ENCODE measurements around the gene MIOS. TPM values are rescaled to one million over a fixed set of nuclear protein-coding genes. Genes with fewer than 3 reads are reported as not detected.

Gene MIOS
- total RNA-seq, 4 donors from 2014 or later, result 68.4 to 336 (median 280) TPM

GRCh38 chr7:7630626-7631329, 64.1 kb downstream of the MIOS start:
- no peak for ATAC-seq
- TF ChIP-seq, protein P1, sequence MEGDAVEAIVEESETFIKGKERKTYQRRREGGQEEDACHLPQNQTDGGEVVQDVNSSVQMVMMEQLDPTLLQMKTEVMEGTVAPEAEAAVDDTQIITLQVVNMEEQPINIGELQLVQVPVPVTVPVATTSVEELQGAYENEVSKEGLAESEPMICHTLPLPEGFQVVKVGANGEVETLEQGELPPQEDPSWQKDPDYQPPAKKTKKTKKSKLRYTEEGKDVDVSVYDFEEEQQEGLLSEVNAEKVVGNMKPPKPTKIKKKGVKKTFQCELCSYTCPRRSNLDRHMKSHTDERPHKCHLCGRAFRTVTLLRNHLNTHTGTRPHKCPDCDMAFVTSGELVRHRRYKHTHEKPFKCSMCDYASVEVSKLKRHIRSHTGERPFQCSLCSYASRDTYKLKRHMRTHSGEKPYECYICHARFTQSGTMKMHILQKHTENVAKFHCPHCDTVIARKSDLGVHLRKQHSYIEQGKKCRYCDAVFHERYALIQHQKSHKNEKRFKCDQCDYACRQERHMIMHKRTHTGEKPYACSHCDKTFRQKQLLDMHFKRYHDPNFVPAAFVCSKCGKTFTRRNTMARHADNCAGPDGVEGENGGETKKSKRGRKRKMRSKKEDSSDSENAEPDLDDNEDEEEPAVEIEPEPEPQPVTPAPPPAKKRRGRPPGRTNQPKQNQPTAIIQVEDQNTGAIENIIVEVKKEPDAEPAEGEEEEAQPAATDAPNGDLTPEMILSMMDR (IDR thresholded peaks at IDR 0.05 in 4 of 5, conservative IDR thresholded peaks at IDR 0.05 in 1 of 5), result no peak
- no peak for TF ChIP-seq POLR2A (IDR thresholded peaks at IDR 0.05)
- Histone ChIP-seq H3K27ac (no peak overlapping the region), H3K9me3 (no peaks in the 10 kb centered on the region), H3K36me3 (peaks cover 0 to under 1% of the 10 kb centered on the region in 2 donors), H3K4me1 (no peaks in the 10 kb centered on the region), H3K27me3 (no peaks in the 10 kb centered on the region), H3K4me3 (no peak overlapping the region)
- no peak for DNase-seq
- intact Hi-C loops (cut with DNase I; ENCODE audit: low total_unique reads), result no loop called here
- in situ Hi-C loops (cut with MboI; ENCODE audit: low sequenced_read_pairs in 4 of 4), result loop anchor here in 1 of 4 donors (25.0 kb wide), 1 partner anchor 332 kb away; the partner anchor contains the start of gene GLCCI1

- TF ChIP-seq, protein P1 (IDR thresholded peaks at IDR 0.05 in 4 of 5, conservative IDR thresholded peaks at IDR 0.05 in 1 of 5), result no peak
- TF ChIP-seq POLR2A (IDR thresholded peaks at IDR 0.05), result no peak
- Histone ChIP-seq H3K27ac (peak overlapping the region; percentile 75 to 91 (median 87)), H3K4me3 (peak overlapping the region; percentile 81 to 96 (median 86)), H3K9me3 (no peaks in the 10 kb centered on the region), H3K4me1 (peaks cover 12 to 16% of the 10 kb centered on the region in 2 donors), H3K36me3 (peaks cover 0 to 10% of the 10 kb centered on the region in 2 donors), H3K27me3 (no peaks in the 10 kb centered on the region)
- in situ Hi-C loops (cut with MboI; ENCODE audit: low sequenced_read_pairs in 4 of 4) (loop anchor here in 1 of 4 donors (25.0 kb wide), 1 partner anchor 323 kb away; the partner anchor contains the start of gene GLCCI1), intact Hi-C loops (cut with DNase I; ENCODE audit: low total_unique reads) (no loop called here)
- no peak for DNase-seq
- no peak for ATAC-seq
These were observed 72.7 kb downstream of the MIOS start for GRCh38 chr7:7639421-7639820.

- Histone ChIP-seq H3K4me3 (peak overlapping the region; percentile 81 to 96 (median 86)), H3K4me1 (peaks cover 12 to 16% of the 10 kb centered on the region in 2 donors), H3K27ac (peak overlapping the region; percentile 75 to 91 (median 87)), H3K9me3 (no peaks in the 10 kb centered on the region), H3K36me3 (peaks cover 0 to 10% of the 10 kb centered on the region in 2 donors), H3K27me3 (no peaks in the 10 kb centered on the region)
- TF ChIP-seq, protein P1 (IDR thresholded peaks at IDR 0.05 in 4 of 5, conservative IDR thresholded peaks at IDR 0.05 in 1 of 5), result no peak
- TF ChIP-seq POLR2A (IDR thresholded peaks at IDR 0.05), result no peak
- DNase-seq, result no peak
- no peak for ATAC-seq
- intact Hi-C loops (cut with DNase I; ENCODE audit: low total_unique reads) (loop anchor here (2.0 to 5.0 kb wide), 4 partner anchors 47 to 458 kb away; partner anchors contain the start of genes C1GALT1, GLCCI1 and MIOS), in situ Hi-C loops (cut with MboI; ENCODE audit: low sequenced_read_pairs in 4 of 4) (loop anchor here in 2 of 4 donors (10.0 to 25.0 kb wide), 2 partner anchors 55 to 322 kb away; partner anchors contain the start of gene GLCCI1 (in 1 of the 2))
These were observed 73.2 kb downstream of the MIOS start for GRCh38 chr7:7639847-7640220.

DNA sequence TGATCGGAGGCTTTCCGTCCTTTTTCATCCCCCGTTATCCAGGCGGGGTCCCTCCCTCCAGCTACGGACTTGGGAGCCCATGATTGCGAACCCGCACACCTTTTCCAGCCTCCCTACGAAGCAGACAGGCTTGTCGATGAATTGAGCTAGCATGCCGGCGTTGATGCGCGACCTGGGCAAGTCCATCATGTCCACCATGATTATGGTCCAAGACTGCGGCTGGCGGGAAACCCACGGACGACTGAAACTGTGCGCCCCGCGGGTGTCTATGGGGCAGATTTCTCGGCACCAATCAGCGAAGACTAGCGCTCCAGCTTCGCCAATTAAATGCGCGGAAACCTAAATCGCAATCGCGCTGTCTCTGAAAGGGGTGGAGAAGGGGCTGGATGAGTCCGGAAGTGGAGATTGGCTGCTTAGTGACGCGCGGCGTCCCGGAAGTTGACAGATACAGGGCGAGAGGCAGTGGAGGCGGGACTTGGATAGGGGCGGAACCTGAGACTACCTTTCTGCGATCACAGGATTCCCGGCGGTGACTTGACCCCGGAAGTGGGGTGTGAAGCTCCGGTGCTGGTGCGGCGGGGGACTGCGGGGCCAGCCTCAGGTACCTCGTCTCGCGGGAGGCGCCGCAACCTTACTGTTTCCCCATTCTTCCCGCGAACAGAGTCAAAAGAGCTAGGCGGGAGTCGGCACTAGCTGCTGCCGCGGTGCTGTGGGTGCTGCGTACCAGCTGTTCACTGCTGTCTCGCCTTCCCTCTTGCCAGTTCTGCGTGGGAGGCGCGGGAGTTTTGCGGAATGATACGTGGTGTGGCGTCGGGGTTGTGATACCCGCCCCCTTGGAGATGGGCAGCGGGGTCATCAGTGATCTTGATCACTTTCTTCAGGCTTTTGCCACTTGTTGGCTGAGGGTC, 73.8 kb downstream of the MIOS start, which contains the start of gene UMAD1:
TSS of gene UMAD1 (plus strand) at position 532 of the 908 bp plus-strand sequence. CDS start 32,620 bp downstream, outside the sequence.
- H3K36me3 ChIP-seq, result peaks cover 0 to 10% of the 10 kb centered on the region in 2 donors
- TF ChIP-seq POLR2A (IDR thresholded peaks at IDR 0.05), result peak; percentile 74 to 80
- TF ChIP-seq, protein P1 (IDR thresholded peaks at IDR 0.05 in 4 of 5, conservative IDR thresholded peaks at IDR 0.05 in 1 of 5), result no peak
- peak within 1 kb of the TSS; percentile 81 to 97 (median 90) for H3K4me3 ChIP-seq
- ATAC-seq, result peak; percentile 98 to 99
- no peaks in the 10 kb centered on the region for H3K27me3 ChIP-seq
- in situ Hi-C loops (cut with MboI; ENCODE audit: low sequenced_read_pairs in 4 of 4) (loop anchor here in 2 of 4 donors (10.0 to 25.0 kb wide), 2 partner anchors 56 to 322 kb away; partner anchors contain the start of gene GLCCI1 (in 1 of the 2)), intact Hi-C loops (cut with DNase I; ENCODE audit: low total_unique reads) (loop anchor here (2.0 to 5.0 kb wide), 4 partner anchors 47 to 458 kb away; partner anchors contain the start of genes C1GALT1, GLCCI1 and MIOS)
- H3K27ac ChIP-seq, result peak within 1 kb of the TSS; percentile 86 to 91 (median 90)
- peak; percentile 99 for DNase-seq
- no peaks in the 10 kb centered on the region for H3K9me3 ChIP-seq
- H3K4me1 ChIP-seq, result peaks cover 12 to 16% of the 10 kb centered on the region in 2 donors

Data from gastrocnemius medialis (tissue), 4 donors.